Inflammatory macrophage treated with lipopolysaccharide for 1 hour (primary cell): ENCODE results near the gene TLCD5.

Experiments used
- DNase-seq, 2 donors: peaks; one replicate each; pipeline ENCODE4 v3.0.0-alpha.2; 2020 to 2022

The TLCD5 gene

DNA sequence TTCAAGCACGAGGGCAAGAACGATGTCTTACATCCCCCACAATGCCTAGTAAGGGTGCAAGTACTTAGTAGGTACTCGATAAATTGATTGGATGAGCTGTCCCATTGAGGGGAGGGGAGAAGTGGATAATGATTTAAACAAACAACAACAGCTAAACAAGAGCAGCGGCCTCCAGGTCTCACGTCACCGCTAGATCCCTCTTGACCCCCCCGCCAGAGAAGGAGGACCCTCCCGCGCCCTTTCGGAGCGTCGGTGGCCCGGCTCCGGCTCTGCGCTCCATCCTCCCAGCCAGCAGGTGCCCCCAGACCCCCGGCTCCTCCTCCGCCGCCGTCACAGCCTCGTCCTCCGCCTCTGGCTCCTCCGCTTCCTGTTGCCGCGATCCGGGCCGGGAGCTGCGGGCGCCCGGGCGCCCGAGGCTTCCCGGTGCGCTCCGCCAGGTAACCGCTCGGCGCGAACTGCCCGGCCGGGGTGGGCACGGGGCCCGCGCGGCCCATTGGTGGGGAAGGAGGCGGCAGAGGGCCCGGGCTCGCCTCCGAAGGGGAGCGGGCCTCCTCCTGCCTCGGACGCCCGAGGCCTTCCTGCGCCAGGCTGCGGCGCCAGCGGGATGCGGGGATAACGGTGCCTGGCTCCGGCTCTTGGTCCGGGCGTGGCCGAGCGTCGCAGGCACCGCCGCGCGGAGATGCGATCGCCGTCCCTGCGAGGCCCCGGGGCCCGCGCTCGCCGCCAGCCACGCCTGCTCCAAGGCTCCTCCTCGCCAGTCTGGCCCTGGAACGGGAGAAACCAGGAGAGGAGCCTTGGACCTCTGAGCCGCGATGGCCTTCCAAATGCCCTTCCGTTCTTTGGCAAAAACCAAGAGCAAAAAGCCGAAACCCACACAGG lies at the start of gene TLCD5:
TSS of gene TLCD5 (plus strand) at position 368 of the 879 bp plus-strand sequence. CDS start 2,143 bp downstream, outside the sequence.
- no peak for DNase-seq

DNA sequence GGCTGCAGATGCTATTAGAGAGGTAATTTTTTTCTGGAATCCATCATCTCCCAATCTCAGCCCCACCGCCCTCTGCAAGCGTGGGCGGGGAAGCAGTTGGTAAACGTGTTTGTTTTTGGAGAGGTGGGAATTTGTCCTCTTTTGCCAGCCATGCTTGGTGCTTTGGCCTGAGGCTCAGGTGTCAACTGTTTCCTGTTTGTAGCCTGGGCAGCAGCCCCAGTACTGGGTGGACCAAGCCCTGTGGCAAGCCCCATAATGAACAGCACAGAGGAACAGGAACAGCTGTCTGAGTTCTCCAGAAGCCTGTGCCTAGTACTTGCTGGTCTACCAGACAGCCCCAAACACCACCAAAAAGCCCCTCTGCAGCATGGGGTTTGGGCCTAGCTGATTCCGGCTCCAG lies 45.6 kb upstream of the TLCD5 start:
- no peak for DNase-seq

DNA sequence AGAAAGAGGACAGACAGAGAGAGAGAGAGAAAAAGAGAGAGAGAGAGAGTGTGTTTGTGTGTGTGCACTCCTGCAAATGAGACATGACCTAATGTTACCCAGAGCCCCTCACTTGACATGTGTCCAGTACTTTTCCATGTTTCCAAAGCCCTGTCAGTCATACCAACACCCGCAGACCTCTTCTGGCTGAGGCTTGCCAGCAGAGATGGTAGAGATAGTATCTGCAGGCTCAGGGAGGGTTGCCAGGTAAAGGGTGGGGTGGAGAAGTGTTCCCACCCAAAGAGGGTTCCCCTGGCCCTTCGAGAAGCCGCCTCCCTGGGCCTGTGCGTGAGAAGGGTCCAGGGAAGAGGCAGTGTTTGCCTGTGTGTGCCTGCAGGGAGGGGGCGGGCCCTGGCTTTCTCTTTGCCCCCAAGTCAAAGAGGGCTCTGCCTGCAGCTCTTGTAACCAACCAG lies 44.5 kb upstream of the TLCD5 start:
- no peak for DNase-seq

DNA sequence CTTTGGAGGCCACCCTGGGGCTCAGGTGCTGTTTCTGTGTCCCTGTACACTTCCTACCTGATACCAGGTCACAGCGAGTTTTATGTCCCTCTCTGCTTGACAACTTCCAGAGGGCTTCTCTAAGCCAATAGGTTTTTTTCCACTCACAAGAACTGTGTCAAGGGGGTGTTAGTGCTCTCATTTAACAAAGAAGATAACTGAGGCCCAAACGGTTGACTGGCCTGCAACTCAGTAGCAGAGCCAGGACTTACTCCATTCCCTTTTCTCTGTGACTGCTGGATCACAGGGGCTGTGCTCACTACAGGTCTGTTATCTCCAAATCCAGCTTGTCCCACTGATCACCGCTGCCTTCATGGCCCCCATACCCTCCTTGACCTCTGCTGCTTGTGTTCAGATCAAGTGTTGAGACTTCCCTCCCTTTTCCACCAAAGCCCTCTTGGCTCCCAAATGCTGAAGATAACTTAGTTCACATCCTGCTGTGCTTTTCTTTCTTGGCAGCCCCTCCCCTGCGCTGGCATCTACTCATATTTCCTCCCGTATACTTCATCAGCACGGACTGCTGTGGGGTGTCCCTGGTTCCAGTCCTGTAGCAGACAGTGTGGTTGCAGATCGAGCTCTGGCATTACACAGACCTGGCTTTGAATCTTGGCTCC lies 43.8 kb upstream of the TLCD5 start:
- no peak for DNase-seq

DNA sequence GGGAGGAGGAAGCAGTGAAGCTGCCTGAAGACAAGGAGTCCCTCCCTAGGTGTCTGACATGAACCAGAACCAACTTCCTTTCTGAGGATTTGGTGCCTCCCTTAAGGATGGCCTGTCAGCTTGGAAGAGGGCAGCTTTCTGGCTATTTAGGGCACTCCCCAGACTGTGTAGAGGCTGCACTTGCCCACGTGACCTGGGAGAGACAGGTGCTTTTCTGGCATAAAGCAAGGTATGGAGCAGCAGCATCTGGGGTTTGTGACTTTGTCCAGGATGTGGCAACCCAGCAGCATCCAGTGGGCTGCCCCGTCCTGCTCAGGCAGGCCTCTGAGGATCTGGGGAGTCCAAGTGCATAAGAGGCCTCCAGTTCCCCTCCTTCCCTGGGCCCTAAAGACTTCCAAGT lies 42.0 kb upstream of the TLCD5 start:
- no peak for DNase-seq

DNA sequence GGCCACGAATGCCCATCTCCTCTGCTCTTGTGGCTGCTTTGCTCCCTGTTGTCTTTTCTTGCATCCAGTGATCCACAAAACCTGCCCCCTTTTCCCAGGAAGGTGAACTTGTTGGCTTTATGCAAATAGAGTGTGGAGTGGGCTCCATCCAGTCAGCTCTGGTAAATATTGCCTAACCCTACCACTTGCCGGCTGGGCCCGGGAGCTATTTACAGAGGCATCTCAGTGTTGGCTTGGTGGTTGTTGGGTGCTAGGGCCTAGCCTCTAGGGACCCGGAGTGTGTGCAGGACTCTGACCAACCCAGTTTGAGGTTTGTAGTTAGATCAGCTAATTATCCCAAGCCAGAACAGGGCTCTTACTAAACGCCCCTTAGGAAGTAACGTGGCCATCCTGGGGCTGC lies 40.8 kb upstream of the TLCD5 start:
- DNase-seq = no peak

DNA sequence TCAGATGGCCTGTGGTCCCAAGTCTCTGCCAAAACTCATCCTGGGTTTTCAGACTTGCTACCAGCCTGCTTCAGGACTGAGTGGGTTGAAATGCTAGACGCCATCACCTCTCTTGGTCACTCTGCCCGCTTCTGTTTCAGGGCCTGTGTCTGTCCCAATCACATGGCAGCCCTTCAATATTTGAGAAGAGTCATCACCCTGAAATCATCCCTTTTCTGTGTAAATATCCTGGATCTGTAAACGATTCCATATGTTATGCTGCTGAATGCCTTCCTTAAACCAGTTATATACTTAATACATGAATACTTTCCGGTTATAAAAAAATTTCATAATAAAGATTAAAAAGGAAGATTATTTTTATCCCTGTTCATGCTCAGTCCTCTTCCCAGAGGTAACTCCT lies 39.8 kb upstream of the TLCD5 start:
- no peak for DNase-seq

DNA sequence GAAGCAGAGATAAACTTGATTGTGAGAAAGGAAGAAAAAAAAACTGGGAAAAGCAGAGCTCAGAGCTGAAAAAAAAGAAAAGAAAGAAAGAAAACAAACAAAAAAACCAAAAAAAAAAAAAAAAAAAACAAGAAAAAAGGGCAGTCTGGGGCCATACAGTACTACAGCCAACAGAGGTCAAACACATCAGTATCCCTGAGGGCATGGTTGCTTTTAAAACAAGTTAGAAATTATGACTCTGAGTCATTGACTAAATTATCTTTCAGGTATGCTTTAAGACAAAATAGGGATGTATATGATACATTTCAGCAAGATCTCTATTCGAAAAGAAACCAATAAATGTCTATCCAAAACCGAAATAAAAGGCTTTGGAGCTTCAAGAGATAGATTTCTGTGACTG lies 37.1 kb upstream of the TLCD5 start:
- no peak for DNase-seq

DNA sequence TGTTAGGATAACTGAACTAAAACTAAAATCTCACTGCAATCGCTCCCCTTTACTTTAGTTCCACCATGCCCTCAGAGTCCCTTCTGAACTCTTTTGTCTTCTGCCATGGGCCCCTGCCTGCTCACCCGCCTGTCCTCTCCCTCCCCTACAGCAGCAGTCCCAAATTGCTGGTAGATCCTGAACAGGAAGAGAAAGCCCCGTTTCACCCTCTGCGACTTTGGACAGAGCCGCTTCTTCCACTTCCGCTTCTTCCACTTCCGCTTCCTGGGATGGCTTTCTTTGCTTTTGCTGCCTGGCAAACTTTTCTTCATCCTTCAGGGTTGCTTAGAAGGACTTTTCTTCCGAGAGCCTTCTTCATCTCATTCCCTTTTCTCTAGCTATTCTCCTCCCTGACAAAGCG lies 35.7 kb upstream of the TLCD5 start:
- DNase-seq = peak in 1 of 2 donors; percentile 15

DNA sequence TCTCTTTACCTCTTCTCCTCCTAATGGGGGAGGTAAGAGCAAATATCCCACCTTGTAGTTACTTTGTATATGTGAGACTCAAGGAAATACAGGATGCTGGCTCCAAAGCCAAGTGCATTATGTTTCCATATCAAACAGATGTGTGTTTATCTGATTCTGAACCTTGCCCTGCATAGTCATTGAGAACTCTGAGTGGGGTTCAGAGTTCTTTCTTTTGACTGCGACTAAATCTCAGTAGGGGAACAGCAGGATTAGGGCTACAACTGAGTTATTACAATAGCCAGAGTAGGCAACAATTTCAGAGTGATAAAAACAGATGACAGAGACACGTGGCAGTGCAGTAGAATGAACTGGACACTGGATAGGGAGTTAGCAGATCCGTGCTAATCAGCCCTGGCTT lies 34.1 kb upstream of the TLCD5 start:
- no peak for DNase-seq

DNA sequence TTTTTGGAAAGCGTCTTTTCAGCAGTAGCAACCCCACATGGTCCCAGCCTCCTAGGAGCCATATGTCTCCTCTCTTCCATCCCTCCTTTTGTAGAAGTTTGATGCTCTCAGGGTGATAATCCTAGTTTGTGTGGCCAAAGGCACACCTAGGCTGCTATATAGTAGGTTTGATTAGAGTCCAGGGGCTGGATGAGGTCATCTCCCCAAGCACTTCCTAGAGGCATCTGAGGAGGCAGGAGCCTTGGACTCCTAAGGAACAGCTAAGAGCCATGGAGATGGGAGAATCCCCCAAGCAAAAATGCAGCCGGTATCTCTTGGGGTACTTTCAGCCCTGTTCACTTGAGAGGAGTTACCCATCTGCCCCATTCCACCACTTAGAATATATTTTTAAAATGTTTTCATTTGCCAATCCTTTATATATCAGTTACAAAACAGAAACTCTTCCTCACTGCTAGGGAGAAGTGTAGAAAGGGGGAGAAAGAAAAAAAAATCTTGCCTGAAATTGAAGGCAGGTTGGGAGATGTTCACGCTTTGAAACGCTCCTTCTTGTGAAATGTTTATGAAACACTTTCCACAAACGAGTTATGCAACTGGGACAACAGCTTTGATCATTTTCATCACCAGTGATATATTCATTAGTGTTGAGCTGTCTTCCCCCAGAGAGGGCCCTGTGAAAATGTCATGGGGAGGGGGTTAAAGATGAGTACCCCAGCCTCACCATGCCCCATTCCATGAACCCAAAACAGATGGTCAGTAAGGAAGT lies 31.9 kb upstream of the TLCD5 start:
- no peak for DNase-seq

DNA sequence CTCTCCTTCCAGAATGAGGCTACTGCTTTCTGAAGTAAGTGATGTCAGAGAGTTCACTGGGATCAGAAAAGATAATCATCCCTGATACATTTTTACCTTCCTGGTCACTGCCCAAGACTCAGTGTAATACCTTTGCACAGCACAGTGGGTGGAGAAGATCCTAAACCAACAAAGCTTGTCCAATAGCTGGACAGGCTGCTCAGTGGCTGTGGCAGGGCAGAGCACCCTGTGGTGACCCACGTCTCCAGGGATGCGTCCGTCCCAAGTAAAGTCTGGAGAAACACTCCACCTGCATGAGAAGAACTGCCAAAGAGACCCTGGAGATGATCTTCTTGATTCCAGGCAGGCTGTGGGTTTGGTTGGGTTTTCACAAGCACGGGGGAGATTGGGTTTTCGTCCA lies 31.0 kb upstream of the TLCD5 start:
- no peak for DNase-seq

DNA sequence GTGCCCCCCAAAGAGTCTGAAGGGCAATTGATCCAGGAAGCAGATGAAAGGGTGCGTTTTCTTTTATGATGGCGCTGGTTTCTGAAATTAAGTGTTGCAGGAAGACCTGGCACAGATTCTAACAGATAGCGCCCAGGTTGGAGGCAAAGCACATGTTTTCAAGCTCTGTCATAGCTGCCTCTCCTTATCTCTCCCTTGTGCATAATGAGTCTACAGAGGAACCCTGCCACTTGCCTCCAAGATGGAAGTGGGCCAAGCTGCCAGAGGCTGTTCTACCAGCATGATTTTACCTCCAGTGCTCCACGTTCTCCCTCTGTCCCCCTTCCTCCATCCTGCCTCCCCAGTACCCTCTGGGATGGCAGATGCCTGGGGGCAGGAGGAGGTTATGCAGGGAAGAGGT lies 30.0 kb upstream of the TLCD5 start:
- no peak for DNase-seq

DNA sequence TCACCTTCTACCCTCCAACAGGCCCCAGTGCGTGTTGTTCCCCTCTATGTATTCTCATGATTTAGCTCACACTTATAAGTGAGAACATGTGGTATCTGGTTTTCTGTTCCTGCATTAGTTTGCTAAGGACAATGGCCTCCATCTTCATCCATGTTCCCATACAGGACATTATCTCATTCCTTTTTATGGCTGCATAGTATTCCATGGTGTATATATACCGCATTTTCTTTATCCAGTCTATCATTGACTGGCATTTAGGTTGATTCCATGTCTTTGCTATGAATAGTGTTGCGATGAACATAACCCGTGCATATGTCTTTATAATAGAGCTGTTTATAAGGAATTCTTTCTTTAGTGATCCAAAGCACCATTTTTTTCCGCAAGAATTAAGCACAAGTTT lies 28.5 kb upstream of the TLCD5 start:
- no peak for DNase-seq

DNA sequence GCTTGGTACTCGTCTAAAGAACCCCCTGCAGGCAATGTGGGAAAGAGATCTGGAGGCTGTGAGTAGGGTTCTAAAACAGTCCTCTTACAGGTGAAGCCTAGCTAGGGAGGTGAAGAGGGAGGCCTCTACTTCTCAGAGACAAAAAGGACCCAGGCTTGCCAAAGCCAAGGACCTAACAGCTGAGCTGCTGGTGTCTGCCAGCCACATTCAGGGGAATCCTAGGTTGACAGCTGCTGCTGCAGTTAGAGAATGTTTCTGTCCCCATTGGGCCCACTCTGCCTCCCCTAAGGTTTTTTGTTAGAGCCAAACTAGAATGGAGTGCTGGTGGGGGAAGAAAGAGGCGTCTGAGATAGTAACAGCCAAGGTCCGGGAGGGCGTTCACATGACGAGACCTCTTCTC lies 26.6 kb upstream of the TLCD5 start:
- DNase-seq = no peak

DNA sequence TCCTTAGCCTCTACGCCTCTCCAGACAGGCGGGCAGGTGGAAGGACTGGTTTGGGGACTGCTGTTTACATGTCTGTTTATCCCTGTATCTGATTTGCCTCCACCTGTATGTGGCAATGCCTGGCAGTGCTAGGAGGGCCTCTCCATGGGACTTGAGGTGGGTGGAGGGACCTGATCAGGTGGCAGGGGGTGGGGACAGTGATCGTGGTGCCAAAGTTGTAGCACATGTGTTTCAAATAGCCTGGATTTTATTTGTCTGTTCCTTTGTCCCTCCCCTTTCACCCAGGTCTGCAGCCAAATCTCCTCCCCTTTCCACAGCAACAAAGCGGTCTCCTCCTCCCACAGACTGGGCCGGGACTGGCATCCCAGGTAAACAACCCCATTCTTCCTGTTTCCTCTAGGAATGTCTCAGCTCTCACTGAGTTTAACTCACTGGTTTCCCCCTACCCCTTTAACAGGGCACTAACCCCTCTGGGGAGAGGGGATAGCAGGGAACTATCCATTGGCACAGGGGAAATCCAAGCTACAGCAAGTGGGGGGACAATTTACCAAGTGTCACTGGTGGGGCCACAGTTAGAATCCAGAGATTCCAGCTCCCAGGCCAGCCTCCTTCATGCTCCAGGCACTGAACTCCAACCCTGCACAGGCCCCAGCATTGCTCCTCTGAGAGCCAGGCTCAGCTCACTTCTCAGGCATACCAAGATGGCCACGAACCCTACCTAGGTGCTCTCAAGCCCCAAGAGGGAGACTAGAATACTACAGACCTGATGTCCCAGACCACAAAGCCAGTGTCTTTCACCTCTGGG lies 22.9 kb upstream of the TLCD5 start:
- DNase-seq = no peak

DNA sequence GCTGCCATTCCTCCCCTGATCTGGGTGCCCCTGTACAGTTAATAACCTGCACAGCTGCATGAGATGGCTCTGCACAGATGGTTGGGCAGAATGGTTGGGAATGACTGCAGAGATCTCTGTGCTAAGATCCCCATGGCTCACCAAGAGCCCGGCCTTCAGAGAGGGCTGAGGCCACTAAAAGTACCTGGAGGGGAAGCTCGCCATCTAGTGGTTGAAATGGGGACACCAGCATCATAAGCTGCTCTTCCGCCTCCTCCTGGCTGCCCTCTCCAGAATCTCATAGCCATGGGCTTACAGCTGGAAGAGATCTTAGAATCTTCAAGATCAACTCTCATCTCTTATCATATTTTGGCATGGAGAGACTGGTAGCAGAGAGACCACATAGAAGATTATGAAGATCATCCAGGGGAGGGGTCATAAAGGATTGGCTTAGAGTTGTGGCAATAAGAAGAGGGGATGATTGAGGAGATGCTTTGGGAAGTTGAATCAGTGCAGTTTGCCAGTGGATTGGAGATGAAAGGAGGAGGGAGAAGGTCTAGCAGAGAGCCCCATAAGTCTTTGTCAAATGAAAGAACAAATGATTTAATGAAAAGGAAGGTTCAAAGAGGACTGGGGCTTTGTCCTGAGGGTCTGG lies 22.0 kb upstream of the TLCD5 start:
- DNase-seq = peak; percentile 58 to 92

DNA sequence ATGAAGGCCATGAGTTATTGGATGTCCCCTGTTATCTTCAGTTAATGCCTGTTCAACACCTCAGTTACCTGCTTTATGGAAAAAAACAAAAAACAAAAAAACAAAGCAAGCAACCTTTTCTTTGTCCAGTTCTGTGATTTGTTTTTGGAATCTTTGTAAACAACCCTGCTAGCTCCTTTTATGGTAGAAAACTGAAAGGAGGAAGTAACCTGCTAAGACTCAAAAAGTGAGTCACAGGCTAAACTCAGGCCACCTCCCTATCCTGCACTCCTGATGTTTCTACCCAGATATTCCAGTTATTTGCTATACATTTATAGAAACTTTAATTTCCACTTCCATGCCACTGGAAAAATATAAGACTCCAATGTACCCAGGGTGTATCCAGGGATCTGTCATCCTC lies 20.6 kb upstream of the TLCD5 start:
- DNase-seq = peak; percentile 23

DNA sequence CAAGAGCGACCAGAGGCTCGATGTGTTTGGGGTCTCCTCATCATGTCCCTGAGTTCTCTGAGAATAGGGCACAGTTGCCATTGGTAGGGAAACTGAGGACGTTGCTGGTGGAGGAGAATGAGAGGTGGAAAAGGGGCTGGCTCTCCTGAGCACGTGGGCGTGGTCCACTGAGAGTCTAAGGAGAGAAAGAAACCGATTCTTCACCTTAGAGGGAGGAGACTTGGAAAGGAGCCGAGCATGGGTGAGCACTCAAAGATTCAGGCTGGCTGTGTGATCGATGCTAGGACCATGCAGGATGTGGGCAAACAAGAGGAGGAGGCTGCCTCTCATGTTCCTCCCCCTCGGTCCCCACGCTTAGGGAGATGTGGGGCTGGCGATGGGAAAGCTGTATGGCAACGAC lies 19.8 kb upstream of the TLCD5 start:
- DNase-seq = no peak

DNA sequence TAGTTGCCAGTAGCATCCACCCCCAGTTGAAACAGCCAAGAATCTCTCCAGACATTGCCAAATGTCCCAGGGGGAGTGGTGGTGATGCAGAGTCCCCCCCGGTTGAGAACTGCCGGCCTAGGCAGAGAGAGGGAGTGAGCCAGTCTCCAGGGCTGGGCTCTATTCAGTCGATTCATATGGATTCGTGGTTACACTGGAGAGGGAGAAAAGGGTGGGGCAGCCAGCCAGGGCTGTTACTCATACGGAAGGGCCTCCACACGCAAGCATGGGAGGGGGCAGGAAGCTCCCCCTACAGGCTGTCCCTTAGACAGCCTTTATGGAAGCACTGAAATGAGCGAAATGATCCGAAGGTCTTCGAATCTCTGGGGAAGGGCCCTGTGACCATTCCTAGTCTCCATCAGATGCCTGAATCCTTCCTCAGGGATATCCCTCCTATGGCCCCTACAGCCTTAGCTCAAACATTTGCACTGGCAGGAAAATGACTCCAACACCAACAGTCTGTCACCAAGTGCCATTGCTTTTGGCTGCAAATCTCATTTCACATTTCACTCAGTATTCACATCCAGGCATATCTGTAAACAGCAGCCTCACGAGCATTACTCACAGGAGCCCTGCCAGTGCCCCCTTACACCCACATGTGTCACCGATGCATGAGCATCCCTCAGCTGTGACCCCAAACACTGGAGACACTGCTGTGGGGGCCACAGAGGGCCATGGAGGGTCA lies 18.4 kb upstream of the TLCD5 start:
- DNase-seq = no peak

DNA sequence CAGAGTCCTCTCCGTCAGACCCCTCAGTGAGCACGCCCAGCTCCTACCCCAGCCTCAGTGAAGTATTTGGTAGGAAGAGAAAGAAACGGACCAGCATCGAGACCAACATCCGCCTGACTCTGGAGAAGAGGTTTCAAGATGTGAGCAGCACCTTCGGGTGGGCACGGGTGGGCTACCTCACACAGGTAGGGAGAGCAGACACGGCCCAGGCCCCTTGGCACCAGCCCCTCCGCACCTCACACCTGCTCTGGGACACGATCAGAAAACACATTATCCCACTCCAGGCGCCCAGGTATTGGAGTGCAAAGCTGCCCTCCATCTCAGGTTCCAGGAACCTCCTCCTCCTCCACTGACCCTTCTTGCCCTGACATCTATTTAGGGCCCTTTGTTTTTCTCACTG lies 17.6 kb upstream of the TLCD5 start:
- DNase-seq = no peak

DNA sequence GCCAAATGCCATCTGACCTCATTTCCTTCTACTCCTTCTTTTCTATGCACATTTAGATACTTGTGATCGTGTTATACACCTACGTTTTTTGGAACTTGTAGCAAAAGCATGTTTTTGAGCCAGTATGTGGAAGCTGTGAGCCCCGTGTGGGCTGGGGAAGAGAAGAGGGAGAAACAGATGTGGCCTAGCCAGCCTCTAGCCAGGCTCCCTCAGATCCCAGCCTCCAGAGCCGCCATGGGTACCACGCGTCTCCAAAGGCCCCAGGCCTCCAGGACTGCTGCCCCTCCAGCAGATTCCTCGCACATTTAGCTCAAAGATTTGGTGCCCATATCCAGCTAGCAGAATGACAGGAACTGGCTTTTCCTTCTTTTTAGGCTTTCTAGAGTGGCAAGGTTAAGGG lies 17.0 kb upstream of the TLCD5 start:
- DNase-seq = no peak
